HG03280 (cell line): ENCODE data around the gene UBE2O.

Source experiments
- ATAC-seq: cut with Tn5 transposase; IDR thresholded peaks from one replicate; pipeline ENCODE4 v1.9.1; 2021; ENCODE audit warnings: mild to moderate bottlenecking, moderate library complexity; ENCODE audit not compliant: unreplicated experiment

The UBE2O gene

DNA sequence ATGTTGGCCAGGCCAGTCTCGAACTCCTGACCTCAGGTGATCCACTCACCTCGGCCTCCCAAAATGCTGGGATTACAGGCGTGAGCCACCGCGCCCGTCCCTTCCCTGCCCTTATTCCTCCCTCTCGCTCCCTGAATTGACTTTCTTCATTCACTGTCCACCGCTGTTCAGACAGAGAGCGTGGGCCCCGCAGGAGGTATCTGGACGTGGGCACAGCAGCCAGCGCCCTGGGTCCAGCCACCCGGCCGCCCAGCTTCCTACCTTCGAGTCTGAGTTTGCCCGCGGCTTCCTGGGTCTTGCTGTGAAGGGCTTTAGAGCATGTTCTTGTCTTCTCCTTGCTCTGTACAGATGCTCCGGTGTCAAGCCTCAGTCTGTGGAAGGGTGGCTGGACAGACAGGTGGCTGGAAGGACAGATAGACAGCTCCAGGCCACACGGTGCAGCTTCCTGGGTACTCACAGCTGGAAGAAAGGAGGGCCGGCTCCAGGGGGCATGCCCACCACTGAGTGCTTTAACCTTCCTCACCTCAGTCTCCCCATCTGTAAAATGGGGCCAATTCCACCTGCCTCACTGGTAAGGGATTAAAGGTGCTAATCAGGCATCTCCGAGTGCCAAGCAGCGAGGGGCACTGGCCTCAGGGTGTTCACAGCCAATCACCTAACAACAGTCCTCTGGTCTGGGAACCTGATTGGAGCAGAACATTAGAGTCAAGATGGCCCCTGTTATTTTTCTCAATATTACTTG is 34.7 kb upstream of the UBE2O start:
- ATAC-seq, result no peak

DNA sequence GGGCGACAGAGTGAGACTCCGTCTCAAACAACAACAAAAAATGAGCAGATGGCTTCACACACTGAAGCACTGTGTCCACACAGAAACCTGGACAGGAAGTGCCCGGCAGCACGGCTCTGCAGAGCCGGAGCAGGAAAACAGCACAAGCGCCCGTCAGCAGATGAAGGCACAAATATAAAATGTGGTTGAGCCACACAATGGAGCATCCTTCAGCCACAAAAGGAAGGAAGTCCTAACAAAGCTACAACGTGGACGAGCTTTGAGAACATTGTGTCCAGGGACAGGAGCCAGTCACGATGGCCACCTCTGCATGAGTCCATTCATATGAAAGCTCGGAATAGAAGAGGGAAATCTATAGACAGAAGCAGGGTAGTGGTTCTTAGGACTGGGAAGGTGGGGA is 32.6 kb upstream of the UBE2O start:
- ATAC-seq, result no peak

DNA sequence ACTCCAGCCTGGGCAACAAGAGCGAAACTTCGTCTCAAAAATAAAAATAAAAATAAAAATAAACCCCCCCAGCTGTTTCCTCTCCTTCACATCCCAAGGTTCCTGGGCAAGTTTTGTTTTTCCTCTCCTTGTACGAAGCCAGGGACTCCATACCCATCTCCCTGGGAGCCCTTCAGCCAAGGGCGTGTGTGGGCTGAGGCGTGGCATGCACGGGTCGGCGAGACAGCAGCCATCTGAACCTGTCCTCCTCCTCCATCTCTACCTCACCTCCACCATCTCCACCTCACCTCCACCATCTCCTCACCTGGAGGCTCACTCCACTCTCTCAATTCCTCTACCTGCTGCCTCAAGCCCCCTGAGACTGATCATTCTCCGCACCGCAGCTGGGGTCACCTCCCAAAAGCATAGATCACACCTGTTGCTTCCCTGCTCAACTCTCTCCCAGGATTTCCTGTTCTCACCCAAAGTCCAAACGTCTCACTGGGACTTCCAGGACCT is 31.3 kb upstream of the UBE2O start:
- no peak for ATAC-seq

DNA sequence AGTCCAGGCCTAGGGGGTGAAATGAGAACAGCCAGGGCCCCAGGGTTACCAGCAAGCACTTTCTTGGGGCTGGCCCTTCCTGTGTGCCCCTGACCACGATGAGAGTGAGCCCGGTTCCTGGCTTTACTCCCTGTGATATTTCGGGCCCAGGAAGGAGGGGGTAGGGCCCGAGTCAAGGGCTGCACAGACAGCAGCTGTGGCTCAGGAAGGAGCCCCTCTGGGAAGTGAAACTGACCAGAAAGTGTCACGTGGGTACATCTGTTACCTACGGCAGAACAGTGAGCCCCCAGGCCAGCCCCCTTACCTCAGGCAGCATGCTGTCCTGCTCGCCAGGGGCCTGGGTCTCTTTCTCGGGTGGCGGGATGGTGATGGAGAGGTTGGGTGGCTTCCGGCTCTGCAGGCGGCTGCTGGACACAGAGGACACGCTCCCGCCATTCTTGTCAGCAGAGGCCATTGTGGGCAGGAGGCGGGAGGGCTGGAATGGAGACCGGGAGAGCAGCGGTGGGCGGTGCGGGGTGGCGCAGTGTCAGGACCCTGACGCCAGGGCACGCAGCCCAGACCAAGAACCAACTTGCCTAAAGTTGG is 28.2 kb upstream of the UBE2O start:
- ATAC-seq, result peak; percentile 58

DNA sequence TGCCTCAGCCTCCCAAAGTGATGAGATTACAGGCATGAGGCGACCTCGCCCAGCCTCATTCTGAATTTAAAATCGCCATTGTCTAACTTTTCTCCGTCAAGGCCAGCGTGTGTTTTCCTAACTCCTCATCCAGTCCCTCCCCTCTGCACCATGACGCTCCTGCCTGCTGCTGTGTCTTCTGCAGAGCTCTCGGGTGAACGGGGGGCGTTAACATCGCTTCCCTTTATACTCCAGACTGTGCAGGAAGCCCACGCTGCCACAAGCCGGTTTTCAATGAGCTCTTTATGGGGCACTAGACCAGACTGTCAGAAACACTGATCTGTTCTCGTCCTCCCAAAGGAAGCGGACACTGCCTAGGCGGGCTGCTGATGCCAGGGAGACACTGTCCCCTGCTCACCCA is 27.7 kb upstream of the UBE2O start:
- no peak for ATAC-seq

DNA sequence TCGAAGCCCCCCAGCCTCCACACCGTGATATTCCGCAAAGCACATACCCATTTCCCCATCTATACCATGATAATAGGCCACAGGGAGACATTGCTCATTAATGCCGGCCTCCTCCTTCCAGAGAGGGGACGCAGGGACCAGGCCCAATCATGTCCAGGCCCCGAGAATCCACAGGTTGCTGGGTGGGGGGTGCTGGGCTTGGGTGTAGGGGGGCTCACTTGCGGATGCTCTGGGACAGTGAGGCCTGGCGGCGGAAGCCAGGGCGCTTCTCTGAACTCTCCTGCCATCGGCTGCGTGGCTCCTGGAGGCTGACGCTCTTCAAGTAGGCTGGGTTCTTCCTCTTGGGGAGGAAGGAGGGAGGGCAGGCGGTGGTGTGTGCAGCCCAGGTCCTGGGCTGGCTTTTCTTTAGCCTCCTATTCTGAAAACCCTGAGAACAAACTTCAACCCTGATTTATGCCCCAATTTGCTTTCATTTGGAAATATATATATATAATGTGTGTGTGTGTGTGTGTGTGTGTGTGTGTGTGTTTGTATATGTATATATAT is 26.6 kb upstream of the UBE2O start:
- ATAC-seq, result no peak

DNA sequence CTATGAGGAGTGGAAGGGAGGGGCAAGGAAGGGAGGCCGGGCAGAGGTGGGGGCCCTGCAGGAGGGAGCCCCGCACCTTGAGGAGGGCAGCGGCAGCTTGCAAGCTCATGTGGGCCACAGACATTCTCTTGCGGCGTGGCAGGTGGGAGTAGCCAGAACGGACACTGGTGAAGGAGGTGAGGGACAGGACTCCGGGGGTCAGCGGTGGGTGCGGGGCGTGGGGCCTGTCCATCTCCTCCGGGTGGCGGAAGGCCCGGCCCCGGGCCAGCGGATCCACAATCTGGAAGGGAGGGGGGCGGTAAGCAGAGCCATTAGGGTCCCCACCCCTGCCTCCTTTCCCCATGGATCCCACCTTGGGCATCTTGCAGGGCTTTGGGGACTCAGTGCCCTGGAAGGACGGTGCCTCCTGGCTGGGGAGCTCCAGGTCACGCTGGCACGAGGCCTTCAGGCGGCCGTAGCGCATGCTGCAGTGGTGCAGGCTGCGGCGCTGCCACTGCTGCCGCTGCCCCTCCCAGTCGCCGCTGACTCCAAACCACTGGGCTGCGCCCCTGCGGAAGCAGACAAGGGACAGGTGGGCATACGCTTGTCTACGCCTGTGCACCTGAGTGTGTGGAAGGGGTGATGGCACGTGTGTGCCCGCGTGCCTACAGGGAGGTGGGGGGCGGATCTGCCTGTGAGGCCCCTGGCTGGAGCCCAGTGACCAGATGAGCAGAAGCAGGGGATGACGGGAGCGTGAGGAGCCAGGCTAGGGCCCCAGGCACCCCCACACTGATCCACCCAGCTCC is 26.0 kb upstream of the UBE2O start:
- no peak for ATAC-seq

DNA sequence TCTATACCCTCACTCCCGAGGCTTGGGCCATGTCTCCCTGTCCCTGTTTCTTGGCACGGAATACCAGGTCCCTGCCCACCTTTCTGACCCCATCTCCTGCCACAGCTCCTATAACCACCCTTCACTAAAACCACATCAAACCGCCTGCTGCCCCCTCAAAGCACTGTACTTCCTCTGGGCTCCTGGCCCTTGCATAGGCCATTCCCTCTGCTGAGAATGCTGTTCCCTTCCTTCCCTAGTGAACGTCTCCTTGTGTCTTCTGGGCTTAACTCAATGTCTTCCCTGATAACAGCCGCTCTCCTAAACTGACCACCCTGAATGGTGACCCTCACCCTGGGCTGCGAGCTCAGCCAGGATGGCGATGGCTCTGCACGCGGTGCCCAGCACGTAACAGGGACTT is 25.1 kb upstream of the UBE2O start:
- no peak for ATAC-seq

DNA sequence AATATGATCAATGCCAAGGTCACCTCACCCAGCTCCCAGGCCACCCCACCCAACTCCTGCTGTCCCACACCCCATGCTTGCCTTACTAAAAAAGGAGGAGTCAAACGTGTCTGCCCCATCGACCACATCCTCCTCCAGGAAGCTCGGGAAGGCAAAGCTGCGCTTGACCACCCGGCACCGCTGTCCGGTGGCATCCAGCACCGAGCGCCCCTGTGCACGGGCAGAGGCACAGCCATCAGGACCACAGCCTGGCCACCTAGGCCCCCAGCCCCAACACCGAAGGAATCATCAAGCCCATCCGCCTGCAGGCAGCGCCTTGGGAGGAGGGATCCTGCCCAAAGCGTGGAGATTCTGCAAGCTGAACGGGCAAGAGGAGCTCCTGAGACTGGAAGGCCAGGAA is 24.6 kb upstream of the UBE2O start:
- ATAC-seq, result no peak

DNA sequence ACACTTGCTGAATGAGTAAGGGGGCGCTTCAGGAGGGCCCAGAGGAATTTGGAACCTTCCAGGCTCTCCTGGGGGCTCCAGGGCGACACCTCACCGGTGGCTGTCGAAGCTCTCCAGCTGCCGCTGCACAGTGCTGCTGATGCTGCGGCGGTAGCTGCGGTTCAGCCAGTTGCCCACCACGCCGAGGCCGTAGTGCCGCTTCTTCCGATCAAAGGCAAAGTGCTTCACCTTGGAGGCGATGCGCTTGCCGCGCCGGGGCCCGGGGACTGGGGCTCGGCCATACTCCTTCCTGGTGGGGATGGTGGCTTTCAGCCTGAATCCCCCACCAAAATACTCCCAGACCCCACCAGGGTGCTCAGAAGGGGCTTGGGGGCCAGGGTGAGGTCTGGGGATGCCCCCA is 23.8 kb upstream of the UBE2O start:
- ATAC-seq, result no peak

DNA sequence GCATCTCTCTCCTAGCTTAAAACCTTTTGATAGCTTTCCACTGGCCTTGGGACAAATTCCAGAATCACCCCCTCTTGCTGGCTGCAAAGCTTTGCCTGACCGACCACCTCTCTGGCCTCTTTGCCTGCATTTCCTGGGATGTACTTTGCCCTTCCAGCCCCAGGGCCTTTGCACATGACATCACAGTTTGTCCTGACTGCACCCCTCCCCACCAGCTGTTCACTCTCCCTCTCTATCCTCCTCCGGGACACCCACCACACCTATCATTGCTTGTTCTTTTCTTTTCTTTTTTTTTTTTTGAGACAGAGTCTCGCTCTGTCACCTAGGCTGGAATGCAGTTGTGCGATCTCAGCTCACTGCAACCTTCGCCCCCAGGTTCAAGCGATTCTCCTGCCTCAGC is 22.4 kb upstream of the UBE2O start:
- no peak for ATAC-seq

DNA sequence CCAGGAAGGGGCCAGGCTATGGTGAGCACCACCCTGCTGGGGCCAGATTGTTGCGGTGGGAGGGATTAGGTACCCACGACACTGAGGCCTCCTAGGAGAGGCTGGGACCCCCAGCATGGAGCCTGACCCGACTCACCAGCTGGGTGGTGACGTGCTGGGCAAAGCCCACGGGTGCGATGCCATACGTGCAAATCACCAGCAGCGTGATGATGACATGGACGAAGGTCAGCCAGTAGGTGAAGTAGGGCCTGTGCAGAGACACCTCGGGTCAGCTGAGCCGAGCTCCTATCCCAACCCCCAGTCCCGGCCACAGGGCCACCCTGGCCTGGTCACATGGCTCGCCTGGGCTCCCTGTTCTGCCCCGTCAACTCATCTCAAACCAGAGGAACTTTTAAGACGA is 21.9 kb upstream of the UBE2O start:
- no peak for ATAC-seq

DNA sequence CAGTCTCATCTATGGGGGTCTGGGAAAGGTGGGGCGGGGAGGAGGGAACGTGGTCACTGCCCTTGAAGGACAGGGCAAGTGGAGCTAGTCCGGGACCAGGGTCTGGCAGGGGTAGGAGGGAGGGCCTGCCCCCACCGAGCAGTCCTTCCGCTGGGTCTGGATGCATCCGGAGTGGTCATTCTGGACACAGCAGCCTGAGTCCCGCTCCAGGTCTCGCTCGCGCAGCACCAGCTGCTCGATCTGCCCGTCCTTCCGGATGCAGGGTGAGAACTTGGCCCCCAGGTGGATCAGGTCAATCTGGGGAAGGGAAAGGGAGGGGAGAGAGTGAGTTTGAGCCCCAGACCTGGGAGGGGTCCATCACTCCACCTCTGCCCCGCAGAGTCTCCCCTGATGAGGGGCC is 21.3 kb upstream of the UBE2O start:
- ATAC-seq, result no peak

DNA sequence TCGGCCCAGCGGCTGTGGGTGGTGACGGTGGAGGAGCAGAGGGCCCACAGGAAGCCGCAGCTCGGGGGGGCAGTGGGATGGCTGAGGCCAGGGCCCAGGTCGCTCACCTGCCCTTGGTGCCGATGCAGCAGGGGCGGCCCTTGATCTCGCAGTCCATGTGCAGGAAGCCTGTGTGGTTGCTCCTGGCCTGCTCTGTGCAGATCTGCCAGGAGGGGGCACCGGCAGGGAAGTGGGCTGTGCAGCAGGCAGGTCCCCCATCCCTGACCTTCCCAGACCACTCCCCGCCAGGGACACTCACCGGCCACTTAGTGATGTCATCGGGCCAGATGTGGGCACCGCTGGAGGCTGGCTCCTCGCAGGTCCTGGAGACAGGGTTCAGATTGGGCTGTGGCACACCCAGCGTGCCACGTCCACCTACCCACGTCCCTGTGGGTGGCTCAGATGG is 20.6 kb upstream of the UBE2O start:
- no peak for ATAC-seq

DNA sequence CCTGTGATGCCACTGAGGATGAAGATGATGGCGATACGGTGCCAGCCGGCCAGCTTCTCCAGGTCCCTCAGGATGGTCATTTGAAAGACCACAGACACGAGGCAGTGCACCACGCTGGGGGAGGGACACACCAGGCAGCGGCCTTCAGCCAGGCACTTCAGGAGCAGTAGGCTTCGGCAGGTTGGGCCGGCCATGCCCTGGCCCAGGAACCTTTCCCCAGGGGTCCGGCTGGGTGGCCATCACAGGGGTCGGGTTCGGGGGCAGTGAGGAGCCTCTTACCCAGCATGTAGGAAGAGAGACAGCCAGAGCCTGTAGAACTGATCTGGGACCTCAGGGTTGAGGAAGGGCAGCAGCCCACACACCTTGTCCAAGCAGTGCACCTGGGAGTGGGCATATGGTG is 19.8 kb upstream of the UBE2O start:
- ATAC-seq, result no peak

DNA sequence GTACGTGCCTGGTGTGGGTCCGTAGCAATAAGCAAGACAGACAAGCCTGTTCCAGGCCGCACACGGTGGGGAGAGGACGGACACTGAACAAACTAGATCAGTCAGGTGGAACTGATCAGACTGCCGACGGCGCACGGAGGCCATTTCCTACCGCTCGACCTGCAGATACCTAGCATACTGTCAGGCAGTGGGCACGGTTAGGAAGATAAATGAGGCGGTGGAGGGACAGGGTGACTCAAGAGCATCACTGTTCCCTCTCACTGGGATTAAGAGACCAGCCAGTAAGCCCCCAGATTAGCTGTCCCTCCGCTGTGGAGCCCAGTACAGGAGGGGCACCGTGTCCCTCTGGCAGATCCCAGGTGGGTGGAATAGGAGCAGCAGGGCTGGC is 19.3 kb upstream of the UBE2O start:
- ATAC-seq, result no peak

DNA sequence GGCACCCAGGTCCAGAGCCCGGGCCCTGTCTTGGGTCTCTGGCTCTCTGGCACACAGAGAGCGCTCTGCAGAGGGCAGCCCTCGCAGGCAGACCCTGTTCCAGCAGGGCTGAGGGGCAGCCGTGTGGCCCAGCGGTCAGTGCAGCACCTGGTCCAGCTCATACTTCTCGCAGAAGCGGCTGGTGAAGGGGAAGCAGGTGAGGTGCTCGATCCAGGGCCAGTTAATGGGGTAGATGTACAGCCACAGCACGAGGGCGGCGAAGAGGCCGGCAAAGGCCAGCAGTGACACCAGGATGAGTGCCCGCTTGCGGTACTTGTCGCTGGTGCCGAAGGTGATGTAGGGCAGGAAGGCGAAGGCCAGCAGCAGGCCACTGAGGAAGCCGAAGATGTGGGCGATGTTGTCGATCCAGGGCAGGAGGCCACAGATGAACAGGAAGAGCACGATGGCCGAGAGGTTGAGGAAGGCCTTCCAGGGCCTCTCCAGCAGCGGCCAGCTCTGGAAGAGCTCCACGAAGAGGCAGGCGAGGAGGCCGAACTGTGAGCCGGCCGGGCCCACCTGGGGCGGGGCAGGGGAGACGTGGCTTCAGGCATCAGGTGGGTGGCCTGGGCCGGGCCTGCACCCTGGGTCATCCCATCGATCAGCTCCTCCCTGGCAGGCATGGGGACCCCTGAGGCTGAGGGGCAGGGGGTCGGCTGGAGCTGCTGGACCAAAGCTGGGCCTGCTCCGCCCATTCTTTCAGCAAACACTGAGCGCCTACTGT is 18.7 kb upstream of the UBE2O start:
- ATAC-seq, result no peak

DNA sequence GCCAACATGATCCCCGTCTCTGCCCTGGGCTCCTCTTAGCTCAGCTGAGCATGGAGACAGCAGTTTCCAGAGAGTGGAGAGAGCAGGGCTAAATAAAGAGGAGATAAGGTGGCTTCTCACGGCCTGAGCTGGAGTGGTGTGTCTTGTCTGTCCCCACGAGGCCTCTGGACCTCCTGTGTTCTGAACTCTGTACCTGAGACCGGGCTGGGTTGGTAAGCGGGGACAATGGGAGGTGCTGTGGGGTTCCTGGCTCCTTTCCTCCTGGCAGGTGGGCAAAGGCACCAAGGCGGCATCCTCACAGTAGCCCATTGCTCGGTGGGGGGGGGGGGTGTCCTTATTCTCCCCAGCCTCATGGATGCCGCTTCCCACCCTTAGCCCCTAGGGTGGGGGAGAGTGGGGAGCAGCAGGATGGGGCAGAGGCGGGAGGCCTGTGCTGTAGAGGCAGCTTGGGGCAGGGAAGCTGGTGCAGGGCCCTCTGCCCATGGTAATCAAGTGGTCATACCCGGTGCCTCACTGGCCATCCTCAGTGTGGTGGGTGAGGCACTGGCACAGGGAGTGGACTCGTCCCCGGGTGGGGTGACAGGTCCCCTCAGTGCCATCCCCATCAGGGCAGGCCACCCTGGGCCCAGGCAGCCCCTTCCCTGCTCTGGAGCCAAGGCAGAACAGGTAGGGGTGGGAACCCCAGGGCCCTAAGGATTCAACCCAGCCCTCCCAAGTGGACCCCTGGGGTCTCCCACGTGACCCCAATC is 17.2 kb upstream of the UBE2O start:
- ATAC-seq, result no peak

DNA sequence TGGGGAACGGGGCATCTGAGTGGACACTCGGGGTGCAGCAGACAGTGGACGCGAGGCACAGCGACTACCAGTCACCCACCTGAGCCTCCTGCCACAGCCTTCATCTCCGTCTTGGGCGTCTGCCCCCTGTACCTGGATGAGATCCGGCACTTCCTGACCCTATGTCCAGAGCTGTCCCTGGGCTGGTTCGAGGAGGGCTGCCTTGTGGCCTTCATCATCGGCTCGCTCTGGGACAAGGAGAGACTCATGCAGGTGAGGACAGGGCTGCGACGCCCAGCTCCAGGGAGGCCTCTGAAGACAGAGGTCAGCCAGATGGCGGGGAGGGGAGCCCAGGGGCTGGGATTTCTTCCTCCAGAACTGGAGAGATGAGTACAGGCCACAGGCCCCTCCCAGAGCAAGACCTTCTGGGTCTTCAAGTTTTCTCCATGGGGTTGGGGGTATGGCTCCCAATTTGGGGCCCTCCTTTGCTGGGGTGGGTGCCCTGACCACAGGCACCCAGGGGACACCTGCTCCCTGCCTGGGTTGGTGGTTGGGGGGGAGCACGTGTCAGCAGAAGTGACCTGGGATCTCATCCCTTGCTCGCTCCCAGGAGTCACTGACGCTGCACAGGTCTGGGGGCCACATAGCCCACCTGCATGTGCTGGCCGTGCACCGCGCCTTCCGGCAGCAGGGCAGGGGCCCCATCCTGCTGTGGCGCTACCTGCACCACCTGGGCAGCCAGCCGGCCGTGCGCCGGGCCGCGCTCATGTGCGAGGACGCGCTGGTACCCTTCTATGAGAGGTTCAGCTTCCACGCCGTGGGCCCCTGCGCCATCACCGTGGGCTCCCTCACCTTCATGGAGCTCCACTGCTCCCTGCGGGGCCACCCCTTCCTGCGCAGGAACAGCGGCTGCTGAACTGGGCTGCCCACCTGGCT is 16.4 kb upstream of the UBE2O start:
- no peak for ATAC-seq
